HG02678 (cell line): ENCODE data around the gene TEKTIP1.
"Not testable (repeated sequence)": the region's sequence is repeated elsewhere in the genome, so short reads cannot be mapped to it uniquely, and the experiment has no call there.

Experiments used
- ATAC-seq: cut with Tn5 transposase; IDR thresholded peaks from one replicate; pipeline ENCODE4 v1.9.1; 2021; ENCODE audit warnings: mild to moderate bottlenecking, moderate library complexity; ENCODE audit not compliant: unreplicated experiment

The TEKTIP1 gene

GRCh38 chr19:3555653-3556422, 16.9 kb downstream of the TEKTIP1 start:
- ATAC-seq: no peak

- no peak for ATAC-seq
Measured at GRCh38 chr19:3556423-3556977, 17.5 kb downstream of the TEKTIP1 start.

GRCh38 chr19:3556978-3557460, 18.0 kb downstream of the TEKTIP1 start:
- ATAC-seq: no peak

GRCh38 chr19:3557461-3558248, 18.7 kb downstream of the TEKTIP1 start, which contains the start of gene MFSD12:
Gene MFSD12, minus strand, starts transcription at chr19:3557586. Its CDS starts 183 bp downstream, at chr19:3557403.
- ATAC-seq: peak; percentile 88

- ATAC-seq: no peak
Measured at GRCh38 chr19:3563709-3564524, 24.9 kb downstream of the TEKTIP1 start.

- no peak for ATAC-seq
Measured at GRCh38 chr19:3565139-3565538, 26.2 kb downstream of the TEKTIP1 start.

- not testable (repeated sequence) for ATAC-seq
Measured at GRCh38 chr19:3570042-3570441, 31.1 kb downstream of the TEKTIP1 start.

GRCh38 chr19:3570606-3571011, 31.6 kb downstream of the TEKTIP1 start:
- ATAC-seq: no peak

- peak; percentile 92 for ATAC-seq
Measured at GRCh38 chr19:3572132-3572854, 33.3 kb downstream of the TEKTIP1 start.

GRCh38 chr19:3572855-3573161, 33.8 kb downstream of the TEKTIP1 start, which contains the start of gene HMG20B:
Gene HMG20B, plus strand, starts transcription at chr19:3572944. Its CDS starts 366 bp downstream, at chr19:3573310.
- ATAC-seq: no peak

- no peak for ATAC-seq
Measured at GRCh38 chr19:3573162-3573857, 34.3 kb downstream of the TEKTIP1 start.

GRCh38 chr19:3573858-3574637, 35.1 kb downstream of the TEKTIP1 start:
- no peak for ATAC-seq

- ATAC-seq: no peak
Measured at GRCh38 chr19:3575260-3575741, 36.3 kb downstream of the TEKTIP1 start.

- no peak for ATAC-seq
Measured at GRCh38 chr19:3575949-3576673, 37.1 kb downstream of the TEKTIP1 start.

- no peak for ATAC-seq
Measured at GRCh38 chr19:3576696-3577443, 37.9 kb downstream of the TEKTIP1 start.

GRCh38 chr19:3577723-3578344, 38.9 kb downstream of the TEKTIP1 start:
- ATAC-seq: no peak

- ATAC-seq: no peak
Measured at GRCh38 chr19:3578390-3578789, 39.4 kb downstream of the TEKTIP1 start.
